Stromal cell of bone marrow (primary cell): Measurements from ENCODE around the gene BACH2.
A peak's percentile ranks its signal among the peaks of the same experiment; 100 is the strongest.
"Not testable (repeated sequence)": the region's sequence is repeated elsewhere in the genome, so short reads cannot be mapped to it uniquely, and the experiment has no call there.

Experiments
- DNase-seq: peaks from one replicate; pipeline ENCODE4 v3.0.0-alpha.2; 2012; ENCODE audit warnings: low read depth

The BACH2 gene

DNA sequence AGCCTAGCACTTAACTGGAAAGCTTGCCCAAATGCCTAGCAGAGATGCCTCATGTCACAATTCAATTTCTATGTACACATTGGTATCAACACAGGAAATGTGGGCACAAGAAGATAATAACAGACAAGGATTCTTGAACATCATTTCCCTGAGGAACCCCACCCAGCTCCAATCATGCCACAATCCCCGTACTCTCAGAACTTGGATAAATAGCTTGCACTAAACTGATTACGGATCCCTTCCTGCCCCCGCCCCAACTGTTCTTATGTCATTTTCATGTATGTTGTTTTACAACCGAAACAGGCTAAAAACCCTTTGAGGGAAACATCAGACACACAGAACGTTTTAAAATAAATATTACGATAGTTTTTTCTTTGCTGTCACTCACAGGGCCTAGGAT, 87.1 kb downstream of the BACH2 start:
- no peak for DNase-seq

DNA sequence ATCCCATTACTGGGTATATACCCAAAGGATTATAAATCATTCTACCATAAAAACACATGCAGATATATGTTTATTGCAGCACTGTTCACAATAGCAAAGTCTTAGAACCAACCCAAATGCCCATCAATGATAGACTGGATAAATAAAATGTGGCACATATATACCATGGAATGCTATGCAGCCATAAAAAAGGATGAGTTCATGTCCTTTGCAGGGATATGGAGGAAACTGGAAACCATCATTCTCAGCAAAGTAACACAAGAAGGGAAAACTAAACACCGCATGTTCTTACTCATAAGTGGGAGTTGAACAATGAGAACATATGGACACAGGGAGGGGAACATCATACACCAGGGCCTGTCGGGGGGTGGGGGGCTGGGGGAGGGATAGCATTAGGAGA, 88.0 kb downstream of the BACH2 start:
- DNase-seq = not testable (repeated sequence)

DNA sequence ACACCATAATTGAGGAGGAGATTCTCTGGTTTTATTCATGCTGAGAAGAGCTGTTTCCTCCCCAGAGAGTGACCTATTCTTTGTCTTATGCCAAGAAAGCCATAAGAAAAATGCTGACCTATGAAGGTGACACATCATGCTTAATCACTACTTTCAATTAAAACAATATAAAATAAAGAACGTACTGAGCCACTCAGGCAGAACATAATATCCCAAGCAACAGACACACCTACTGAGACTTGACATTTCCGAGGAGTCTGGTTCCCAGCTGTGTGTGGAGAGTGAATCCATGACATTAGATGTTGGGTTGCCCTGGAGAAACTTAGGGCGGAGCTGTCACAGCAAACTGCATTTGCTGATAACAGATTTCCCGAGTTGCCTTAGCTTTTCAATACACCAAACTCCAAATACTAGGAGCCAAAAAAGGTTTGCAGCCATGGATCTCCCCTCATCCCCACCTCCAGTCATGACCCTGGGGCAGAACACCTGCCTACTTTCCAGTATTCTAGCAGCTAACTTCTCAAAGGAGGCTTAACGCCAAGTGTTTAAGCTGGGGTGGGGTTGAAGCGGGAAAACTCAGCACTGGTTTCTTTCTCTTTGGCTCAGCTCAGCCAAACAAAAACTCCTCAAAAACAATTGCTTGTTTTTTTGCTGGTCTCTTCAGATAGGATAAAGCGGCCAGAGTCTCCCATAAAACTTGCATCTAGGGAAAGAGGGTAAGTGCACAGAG, 92.2 kb downstream of the BACH2 start:
- DNase-seq = no peak

DNA sequence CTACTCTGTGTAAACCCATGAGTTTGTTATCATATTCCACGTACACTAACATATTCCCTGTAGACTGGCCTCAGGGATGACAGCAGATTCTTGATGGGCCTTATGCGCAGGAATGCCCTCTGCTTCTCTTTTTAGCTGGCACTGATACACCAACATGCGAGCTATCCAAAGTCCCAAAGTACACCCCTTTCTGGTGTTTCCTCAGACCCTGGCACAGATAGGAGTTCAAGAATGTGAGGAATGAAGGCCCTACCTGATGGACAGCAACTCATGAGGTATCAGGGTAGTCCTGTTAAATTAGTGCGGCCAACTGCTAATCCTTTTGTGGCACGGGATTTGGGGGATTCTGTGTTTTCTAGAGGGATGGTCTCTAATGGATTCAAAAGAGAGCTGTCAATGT, 93.0 kb downstream of the BACH2 start:
- no peak for DNase-seq

DNA sequence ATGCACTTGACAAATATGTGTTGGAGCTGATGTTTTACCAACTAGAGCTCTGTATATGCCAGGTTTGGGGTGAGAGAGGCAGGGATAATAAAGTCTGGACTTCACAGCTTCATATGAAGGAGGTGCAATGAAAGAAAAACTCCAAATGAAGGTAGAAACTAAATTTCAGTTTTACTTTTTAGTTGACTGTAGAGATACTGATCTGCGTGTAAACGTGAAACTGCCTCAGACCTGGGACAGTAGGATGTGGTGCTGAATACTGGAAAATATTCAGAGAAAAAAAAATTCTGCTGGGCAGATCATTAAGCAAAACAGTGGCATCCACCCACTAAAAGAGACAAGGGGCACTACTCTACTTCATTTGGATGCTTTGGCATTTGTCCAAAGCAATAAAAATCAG, 94.5 kb downstream of the BACH2 start:
- no peak for DNase-seq

DNA sequence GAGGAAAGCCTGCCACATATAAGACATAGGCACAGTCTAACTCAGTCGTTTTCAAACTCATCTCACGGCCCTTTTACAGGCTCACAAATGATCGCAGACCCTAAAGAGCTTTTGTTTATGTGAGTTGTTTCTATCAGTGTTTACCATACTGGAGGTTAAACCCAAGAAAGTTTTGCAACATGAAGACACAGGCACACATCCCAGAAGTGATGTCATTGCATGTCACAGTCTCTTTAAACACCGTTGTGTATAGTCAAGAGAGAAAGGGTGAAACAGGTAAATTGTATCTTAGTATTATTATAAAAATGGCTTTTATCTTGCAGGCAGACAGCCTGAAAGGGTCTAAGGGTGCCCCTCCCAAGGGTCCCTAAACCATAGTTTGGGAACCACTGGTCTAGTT, 96.7 kb downstream of the BACH2 start:
- DNase-seq = no peak

DNA sequence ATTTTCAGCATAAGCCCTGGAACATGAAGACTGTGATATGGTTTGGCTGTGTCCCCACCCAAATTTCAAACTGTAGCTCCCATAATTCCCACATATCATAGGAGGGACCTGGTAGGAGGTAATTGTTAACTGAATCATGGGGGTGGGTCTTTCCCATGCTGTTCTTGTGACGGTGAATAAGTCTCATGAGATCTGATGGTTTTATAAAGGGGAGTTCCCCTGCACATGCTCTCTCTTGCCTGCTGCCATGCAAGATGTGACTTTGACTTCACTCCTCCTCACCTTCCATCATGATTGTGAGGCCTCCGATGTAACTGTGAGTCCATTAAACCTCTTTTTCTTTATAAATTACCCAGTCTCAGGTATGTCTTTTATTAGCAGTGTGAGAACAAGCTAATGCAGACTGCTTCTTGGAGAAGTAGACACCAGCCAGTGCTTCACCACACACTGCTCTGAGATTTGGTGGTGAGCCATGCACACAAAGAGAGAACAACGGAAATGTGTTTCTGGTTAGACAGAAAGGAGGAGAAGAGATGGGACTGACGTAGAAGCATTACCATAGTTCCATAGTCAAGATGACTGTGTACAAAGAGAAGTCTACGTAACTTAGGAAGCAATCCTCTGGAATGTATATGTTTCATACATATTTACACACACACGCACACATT, 97.8 kb downstream of the BACH2 start:
- no peak for DNase-seq

DNA sequence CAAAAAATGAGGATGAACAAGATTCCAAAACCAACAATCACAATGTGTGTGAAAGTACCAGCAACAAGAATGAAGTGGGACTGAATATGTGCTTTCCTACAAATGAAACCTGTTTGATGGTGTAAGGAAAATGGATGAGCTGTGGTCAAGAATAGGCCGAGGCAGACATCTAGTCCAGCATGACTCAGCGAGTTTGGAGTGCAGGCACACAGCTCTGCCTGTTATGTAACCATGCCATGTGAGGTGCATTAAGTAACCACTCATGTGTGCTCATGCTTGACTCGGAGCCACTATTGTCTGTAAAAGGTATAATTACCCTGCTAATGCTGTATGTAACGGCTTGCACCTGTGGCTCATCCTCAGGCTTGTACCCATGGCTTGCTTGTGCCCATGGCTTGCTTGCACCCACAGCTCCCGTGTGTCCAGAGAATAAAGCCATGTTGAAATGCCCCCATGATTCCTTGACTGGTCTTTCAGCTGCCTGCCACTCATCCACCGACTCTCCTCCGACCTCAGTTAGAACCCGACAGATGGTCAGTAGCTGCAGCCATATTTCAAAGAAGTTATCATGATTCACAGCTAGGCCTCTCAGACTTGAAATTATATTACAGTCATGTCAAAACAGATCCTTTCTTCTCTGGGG, 98.7 kb downstream of the BACH2 start:
- DNase-seq = peak; percentile 50

DNA sequence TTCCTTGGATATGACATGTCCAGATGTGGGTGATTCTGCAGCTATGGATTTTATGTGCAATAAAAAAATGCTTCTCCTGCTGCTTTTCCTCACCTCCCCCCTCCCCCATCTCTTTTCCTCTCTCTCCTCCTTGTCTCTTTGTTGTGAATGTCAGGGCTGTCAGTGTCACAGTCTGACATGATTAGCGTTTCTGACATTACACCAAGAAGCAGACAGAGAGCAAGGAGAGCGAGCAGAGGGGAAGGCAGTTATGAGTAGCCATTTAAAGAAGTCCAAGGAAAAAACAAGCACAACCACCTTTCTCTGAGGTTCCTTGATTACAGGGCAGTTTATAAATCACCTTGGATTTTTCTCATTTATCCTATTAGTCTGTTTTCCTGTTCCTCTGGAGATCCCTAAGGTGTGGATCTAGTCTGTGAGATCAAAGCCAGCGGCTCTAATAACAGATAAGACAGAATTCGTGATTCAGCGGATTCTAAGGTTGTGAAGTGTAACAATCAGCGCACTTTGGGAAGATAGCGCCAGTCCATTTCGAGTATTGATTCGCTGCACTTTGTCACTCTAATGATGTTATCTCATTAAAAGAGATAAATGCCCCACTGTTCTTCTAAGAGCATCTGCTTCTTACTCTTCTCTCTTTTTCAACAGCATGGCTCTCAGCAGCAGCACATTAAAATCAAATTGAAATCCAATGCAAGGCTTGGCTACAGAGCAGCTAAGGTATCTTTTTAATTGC, 101.4 kb downstream of the BACH2 start:
- DNase-seq = no peak

DNA sequence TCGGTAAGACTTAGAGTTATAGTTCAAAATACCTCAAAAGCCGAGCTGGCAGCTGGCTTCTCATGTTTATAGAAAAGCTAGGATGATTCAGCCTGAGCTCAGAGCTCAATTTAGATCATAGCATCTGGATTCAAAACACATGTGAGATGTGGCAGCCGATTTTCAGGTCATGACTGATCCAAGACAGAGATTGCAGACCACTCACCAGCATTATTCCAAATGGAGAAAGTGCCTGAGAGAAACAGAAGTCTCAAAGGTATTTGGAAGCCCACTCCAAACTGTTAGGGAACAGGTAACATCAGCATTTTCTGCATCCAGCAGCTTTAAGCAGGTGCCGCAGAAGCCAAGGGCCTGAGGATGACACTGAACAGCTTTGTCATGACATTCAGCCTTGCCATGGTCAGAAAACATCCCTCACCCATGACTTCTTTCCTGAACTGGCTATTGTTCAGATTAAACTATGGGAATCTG, 102.2 kb downstream of the BACH2 start:
- DNase-seq = peak; percentile 77

DNA sequence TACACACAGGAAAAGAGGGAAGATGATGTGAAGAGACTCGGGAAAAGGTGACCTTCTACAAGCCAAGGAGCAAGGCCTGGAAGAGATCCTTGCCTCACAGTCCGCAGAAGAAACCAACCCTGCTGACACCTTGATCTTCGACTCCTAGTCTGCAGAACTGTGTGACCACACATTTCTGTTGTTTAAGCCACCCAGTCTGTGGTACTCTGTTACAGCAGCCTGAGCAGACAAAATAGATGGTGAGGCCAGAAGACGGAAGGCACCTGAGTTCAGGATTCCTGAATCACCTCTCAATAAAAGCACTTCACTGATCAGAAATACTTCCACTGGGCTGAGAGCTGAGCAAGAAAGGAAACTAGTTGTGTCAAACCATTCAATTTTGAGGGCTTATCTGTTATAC, 103.3 kb downstream of the BACH2 start:
- DNase-seq = no peak

DNA sequence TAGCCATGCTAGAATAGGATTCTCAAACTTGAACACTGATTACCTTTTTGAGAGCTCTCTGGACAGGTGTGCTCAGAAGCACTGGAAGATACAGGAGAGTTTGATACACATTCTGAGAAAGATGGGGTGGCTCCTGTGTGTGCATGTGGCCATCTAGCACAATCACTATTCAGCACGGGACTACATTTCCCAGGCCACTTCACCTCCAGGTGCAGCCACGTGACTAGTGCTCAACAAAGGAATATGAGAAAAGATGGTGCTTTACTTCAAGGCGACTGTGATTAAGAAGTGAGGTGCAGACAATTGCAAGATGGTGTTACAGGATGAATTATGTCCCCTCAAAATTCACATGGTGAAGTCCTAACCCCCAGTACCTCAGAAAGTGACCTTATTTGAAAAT, 103.8 kb downstream of the BACH2 start:
- no peak for DNase-seq

DNA sequence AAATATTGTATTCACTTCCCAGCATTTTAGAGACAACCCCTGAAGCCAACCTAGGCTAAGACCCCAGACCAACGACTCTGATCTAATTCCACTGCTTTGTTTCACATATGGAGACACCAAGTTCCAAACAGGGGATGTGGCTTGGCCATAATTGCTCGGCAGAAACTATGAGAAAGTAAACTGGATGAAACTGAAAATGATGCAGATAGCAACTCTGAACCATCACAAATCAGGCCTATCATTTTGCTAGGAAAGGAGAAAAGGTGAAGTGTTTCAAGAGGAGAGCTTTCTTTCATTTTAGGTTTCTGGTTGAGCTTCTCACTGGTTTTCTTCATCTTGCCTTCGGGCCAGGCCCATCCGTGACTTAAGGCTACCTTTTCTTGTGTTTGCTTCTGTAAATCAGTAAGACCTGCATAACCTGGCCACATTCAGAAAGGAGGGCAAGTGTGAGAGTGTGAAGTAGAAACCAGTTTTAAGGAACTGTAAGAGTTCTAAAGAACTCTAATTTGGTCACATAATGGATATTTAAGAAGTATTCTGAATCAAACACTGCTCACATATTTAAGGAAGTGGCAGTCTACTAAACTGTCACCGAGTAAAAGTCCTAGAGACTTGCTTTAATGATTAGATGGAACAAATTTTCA, 105.8 kb downstream of the BACH2 start:
- DNase-seq = no peak

DNA sequence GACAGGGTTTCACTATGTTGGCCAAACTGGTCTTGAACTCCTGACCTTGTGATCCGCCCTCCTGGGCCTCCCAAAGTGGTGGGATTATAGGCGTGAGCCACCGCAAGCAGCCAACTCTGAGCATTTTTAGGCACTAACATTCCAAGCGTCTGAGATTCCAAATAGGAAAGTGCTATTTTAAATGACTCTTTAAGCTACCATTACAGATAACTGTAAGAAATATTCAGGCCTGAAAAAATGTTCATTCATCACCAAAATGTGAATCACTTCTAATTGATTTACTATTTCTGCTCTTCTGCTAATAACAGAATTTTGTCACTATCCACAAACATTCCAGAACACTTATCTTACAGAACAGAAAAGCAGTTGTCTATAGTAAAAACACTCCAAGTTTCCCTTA, 106.5 kb downstream of the BACH2 start:
- no peak for DNase-seq

DNA sequence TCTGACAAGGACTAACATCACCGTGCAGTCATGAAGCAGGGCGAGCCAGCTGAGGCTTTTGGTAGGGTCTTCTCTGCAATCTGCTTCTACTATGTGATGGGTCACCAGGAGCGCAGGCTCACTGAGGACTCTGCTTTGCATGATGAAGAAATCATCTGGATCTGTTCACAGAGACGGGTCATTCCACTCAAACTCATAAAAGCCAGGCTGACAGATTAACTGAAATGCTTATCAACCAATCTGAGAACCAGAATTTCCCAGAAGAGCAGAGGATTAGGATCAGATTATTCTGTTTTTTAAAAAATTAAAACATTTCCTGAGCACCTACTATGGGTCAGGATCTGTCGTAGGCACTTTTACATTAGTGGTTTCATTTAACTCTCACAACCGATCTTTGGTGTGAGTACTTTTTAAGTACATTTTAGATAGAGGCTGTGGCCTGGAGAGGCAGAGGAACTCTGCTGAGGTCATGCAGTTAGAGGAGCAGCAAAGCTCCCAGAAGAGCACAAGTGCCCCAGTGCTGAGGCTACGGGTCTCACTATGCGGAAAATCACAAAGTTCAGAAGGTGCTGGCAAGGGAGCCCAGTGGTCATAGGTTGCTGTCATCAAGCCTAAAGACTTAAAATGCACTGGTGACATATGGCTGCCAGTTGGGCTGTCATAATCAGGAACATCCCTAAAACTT, 109.1 kb downstream of the BACH2 start:
- no peak for DNase-seq

DNA sequence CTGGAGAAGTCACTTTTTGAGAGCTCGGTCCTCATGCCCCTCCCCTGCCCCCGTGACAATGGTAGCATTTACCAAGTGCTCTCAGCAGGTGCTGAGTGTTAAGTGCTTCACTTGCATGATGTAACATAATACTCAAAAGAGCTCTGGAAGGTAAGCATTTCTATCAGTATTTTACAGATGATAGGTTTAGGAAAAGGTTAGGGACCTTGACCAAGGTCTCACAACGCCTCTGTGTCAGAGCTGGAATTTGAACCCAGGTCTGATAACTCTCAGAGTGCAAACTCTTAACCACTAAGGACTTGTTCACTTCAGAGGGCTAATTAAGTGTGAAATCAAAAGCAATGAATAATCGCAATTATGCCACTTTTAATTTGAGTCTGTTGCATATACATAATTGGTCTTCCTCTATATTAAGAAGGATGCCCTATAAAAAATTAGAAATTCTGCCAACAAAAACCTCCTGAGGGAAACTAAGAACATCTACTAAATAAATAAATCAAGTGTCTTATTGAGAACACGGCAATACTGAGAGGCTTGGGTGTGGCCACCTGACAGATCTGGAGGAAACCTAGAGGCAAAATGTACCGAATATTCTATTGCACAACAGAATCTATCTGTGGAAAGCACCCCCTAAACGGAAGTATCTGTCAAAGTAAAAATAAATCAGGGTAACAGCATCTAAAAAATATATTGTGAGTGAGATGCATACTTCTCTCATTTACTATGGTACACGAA, 109.8 kb downstream of the BACH2 start:
- no peak for DNase-seq

DNA sequence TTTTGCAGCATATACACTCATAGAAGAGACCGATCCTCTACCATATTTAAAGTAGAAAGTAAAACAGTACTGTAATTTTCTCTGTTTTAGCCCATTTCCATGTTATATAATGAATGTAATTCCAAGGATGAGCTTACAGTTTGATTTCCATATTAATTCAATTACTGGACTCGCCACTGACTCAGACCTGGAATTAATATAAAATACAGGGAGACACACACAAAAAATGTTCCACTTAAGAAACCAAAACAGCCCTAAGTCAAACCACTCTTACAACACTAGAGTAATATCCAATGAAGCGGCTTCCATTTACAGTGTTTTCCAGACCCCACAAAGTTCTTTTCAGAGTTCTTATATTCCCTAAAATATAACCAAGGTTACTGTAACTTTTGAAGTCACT, 110.6 kb downstream of the BACH2 start:
- no peak for DNase-seq

DNA sequence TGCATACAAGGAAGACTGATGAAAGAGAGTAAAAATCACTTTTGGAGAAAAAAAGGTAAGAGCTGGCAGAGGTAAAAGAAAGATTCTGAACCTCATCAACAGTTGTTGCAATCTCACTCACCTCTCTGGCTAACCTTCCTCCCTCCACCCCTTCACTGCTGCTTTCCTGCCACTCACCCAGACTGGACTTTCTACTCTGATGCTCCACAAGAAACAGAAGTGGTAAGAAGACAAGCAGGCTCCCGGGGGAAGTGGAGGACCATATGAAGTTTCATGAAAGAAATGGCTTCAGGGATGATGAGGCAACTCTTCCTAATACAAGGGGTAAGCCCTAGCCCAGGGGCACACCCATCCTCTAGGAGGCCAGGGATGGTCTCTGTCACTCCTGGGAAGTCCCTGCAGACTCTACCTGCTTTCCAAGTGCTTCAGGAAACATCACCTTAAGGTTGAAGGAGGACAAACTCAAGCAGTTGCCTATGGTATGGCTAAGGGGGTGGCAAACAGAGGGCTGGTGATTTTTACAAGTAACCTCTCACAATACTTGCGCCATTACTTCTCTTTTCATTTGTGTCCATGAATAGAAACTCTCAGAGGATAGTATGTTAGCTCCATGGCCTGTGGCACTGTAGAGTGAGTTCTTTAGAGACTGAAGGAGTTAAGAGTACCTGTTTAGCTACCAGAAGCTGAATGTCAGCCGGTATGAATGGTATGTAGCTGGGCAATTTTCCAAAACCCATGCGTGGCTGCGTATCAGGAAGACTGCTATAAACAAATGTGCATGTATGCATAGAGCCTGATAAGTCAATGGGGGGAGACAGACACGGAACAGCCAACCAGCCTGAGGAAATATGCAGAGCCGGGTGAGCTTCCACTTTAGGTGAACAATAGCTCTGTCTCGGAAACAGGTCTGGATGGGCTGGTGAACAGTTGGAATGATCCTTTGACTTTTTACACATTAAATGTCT, 112.0 kb downstream of the BACH2 start:
- DNase-seq = no peak

DNA sequence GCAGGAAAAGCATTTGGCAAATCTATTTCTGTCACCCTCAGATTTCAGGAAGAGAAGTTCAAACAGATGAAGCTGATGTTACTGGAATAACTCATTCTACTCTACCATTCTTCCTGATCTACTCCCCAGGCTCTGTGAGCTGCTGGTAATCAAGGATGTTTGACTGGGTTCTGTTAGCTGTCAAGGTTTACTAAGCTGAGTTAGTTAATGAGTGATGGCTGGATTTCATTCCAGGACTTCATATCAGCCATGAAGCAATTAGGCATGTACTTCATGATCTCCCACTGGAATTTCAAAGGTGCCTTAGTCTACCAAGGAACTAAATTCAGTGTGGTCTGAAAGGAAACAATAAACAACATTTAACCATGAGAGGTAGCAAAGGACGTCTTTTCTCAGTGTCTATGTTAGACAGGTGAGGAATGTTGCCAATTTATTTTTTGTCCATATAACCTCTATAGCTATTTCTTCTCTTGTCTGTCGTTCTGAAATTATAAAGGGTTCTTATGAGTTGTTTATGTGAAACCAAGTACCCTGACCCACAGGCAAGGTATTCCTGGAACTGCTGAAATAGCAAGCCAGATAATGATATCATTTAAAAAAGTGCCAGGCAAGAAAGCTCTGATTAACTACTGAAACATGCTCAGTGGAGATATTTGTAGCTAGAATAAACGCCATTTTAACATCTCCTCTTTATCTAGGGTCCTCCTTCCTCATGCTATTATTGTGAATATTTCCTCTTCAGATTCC, 112.9 kb downstream of the BACH2 start:
- no peak for DNase-seq
